HG03064 (cell line): Measurements from ENCODE around the gene ZBED2.
"Not testable (repeated sequence)": the region's sequence is repeated elsewhere in the genome, so short reads cannot be mapped to it uniquely, and the experiment has no call there.

ENCODE experiments used
- ATAC-seq: cut with Tn5 transposase; IDR thresholded peaks from one replicate; pipeline ENCODE4 v1.9.1; 2021; ENCODE audit warnings: low read depth; ENCODE audit not compliant: unreplicated experiment

The ZBED2 gene

DNA sequence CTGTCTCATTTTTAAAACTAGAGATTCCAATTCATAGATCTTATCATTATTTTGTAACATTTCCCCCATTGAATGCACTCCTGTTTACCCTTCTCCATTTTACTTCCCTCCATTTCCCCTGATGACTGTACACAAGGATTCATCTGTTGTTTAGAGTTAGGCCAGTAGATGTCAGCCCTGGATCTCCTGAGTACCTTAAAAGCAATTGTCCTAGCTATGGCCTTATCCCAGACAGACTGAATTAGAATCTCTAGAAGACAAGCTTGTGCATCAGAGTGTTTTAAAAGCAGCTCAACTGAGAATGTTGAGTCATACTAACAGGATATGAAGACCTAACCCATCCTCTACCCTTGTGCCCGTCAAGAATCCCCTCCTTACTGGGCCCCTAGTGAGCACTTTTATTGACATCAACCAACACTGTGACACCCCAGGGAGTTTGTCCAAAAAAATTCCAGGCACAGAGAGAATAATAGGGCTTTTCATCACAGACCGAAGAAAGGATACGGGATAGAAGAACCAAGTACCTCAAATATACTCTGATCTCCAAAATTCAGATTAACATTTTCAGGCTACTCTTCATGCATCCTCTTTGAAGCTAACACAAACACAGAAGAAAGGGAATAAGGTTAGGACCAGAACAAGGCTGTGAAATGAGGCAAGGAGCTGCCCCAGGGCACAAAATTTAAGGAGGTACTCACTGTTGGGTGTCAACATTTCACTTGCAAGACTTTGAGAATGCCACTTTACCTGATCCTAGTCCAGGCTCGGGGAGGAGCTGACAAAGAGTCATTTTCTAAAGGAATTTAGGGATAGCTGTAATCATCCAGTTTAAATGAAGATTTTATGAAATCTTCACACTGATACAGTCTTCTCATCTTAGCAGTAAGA is 17.1 kb downstream of the ZBED2 start:
- peak; percentile 92 for ATAC-seq

DNA sequence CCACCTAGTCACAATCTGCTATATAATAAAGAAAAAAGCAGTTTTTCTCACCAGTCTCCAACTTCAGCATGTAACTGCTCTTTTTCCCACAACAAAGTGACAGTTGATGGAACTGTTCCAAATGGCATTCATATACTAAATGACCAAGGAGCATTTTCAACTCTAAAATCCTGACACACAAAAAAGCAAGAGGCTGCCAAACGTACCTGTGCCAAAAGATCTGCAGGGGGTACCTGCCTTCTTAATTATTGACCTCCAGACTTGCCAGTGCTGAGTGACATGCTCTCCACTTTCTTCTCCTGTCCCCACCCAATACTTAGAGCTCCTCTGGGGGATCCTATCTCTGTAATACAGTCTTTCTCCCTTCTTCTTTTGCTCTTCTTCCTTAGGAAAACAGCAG is 18.0 kb downstream of the ZBED2 start:
- ATAC-seq = no peak

DNA sequence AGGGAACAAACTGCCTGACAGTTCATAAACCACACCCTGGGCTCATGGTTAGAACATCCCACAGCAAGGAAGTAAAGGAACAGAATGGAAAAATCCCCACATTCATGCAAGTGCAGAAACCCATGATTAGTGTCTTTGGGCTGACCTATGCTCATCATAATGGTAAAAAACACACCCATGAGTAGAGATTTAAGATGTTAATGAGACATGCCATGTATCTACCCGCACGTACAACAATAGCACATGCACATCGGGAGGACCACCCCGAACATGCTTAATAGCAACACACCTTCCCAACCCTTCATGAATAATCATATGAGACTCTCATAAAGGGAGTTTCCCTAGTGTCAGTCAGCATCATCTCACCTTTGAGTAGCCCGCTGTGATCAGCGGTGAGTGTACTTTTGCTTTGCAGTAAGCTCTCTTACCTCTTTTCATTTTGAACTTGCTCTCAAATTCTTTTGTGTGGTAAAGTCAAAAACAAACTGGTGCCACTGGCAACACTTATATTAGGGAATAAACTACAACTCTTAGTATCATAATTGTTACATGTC is 23.2 kb downstream of the ZBED2 start:
- ATAC-seq = no peak

DNA sequence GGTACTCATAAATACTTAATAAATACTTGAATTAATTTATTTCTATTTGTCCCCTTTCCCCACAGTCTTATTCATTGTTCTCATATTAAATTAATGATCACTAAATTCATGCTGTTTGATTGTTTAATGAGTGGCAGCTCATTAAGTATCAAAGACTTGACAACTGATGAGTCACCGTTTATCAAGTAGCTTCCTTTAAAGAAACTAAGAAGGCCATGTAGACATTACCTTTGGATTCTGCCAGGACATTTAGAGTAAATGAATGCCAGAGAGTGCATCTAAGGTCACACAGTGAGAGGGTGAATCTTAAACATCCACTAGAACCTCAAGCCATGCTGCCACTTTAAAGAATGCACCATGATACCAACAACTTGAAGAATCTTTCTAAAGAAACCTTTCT is 23.9 kb downstream of the ZBED2 start:
- no peak for ATAC-seq

DNA sequence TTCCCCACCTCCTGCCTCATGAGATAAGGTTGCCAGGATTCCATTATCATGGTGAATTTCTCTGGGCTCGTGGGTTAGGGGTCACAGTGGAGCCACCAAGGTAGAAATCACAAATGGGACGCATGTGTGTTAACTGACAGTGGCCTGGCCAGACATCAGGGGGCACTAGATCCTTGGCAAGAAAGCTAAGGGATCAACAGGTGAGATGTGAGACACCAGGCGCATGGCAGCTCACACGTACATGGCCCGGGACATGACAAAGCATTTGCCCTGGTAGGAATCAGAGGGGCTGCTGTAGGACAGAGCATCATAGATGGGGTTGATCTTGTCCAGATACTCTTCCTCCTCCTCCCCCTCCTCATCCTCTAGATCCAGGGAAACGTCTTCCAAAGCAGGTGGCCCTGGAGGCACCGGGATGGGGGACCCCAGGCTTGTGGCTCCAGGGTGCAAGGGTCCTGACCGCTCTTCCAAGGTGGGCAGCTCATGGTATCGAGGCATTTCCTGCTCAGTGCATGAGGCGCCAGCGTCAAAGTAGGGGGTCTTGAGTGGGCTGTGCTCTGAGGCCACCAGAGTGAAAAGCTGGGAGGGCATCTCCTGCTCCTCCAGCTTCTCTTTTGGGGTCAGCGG is 24.6 kb downstream of the ZBED2 start:
- no peak for ATAC-seq

DNA sequence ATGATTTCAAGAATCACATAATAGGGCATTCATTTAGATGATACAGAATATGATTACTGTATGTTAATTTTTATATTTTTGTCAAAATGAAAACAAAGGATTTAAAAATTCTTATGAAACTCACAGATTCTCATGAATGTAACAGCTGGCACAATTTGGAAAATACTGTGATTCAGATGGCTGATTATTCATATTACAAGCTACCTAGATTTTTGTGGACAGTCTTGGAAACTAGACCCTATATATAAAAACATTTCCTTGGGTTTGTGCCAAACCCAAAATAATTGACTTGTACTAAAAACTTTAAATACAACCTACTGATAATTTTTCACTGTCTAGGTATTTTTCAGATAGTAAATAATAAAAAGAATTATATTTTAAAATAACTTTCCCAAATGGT is 26.2 kb downstream of the ZBED2 start:
- ATAC-seq = no peak

DNA sequence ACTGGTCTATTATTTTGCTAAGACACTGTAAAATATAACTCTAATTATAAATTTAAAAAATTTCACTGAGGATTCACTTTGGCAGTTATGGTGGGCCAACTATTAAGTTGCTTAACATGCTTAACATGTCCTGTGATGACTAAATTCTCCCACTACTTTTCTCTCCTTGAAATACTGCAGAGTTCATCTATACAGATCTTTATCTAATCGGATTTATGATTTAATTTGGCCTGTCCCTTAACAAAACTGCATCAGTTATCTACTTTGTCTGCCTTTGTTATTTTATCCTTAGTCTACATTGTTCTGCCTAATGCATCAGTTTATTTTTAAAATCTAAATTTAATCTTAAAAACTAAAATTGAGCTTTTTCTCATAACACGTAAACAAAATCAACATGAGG is 26.8 kb downstream of the ZBED2 start:
- ATAC-seq = no peak

DNA sequence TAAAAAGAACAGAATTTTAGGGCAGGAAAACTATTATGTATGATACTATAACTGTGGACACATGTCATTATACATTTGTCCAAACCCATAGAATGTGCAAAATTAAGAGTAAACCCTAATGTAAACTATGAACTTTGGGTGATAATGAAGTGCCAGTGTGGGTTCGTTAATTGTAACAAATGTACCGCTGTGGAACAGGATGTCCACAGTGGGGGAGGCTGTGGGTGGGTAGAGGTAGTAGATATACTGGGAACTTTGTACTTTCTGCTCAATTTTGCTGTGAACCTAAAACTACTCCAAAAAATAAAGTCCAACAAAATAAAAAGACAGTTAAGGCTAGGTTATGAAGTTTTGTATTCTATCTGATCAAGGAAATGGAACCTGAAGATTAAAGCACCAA is 28.3 kb downstream of the ZBED2 start:
- no peak for ATAC-seq

DNA sequence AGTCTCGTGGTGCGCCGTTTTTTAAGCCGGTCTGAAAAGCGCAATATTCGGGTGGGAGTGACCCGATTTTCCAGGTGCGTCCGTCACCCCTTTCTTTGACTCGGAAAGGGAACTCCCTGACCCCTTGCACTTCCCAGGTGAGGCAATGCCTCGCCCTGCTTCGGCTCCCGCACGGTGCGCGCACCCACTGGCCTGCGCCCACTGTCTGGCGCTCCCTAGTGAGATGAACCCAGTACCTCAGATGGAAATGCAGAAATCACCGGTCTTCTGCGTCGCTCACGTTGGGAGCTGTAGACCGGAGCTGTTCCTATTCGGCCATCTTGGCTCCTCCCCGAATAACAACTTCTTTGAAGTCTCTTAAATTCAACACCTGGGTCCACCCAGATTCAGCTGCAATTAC is 33.2 kb downstream of the ZBED2 start:
- not testable (repeated sequence) for ATAC-seq

DNA sequence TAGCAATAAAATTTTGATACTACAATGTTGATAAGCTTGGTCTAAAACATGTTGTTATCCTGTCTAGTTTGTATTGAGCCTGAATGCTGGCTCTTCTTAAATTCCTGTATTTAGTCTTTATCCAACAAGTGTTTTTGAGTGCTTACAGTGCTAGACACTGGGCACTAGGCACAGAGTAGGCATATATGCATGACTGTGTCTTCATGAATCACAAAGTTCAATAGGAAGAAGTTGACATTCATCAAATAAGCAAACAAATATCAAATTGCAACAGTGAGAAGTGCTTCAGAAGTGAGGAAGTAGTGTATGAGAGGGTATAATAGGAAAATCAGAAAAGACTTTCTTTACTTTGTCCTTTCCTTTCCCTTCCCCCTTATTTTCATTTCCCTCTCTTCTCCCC is 46.4 kb downstream of the ZBED2 start:
- ATAC-seq = no peak

DNA sequence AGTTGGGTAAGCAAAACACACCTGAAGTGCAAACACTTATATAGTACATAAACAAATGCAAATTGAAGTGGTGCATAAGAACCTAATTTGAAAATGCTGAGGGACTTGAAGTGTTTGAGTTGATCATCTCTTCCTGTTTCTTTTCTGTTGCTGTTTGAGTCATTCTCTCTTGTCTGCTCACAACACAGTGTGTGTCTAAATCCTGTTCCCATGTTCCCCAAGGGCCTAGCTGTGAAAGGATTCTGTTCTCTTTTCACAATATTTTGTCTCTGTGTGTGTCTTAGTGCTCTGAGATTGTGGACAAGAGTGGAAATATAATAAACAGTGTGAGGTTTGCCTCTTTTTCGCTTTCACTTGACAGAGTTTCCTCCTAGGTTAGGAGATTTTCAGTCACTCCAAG is 47.1 kb downstream of the ZBED2 start:
- peak; percentile 67 for ATAC-seq

DNA sequence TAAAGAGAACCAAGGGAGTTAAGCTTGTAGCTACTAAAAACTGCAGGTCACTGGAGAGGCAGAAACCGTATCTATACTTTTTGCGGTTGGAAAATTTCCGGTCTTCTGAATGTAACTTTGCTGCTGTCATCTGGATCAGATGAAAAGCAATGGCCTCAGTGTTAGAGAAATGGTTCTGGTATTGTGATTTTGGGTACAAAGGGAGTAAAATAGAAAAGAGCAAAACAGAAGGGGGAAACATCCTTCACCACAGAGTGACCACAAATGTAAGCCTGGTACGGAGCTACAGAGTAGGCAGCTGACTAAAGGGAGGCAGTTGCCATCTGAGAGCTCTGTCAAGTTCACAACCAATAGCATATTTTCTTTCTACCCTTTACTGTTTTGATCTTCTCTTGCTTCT is 47.5 kb downstream of the ZBED2 start:
- ATAC-seq = peak; percentile 89

DNA sequence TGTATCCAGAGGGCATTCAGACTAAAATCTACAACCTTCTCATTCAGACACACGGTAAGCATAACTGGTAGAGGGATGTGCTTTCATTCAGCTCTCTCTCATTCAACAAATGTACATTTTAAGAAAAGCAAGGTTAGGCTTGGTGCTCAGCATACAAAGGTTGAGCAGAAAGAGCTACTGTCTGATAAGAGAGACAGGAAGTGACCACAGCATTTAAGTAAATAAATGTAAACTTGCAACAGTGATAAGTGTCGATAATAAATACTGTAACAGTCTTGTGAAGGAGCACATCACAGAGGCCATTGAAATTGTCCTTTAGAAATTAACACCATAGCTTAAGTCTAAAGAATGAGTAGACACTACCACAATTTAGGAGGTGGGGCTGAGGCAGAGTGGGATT is 49.8 kb downstream of the ZBED2 start:
- ATAC-seq = no peak
